Left ventricle myocardium inferior (tissue), 1 donor: ENCODE results near the gene BCL2L13. TPM values are rescaled to one million over a fixed set of nuclear protein-coding genes. Genes with fewer than 3 reads are reported as not detected.
"Not testable (repeated sequence)": the region's sequence is repeated elsewhere in the genome, so short reads cannot be mapped to it uniquely, and the experiment has no call there.

Experiments used
- DNase-seq: peaks from one replicate; pipeline ENCODE4 v3.0.0-alpha.2; 2020
- H3K27ac ChIP-seq: fragments of 200-600 bp; replicated peaks from 2 replicates; pipeline ENCODE4 v1.8.0; 2021
- H3K27me3 ChIP-seq: fragments of 200-600 bp; 2 replicates; pipeline ENCODE4 v1.8.0; 2021; ENCODE audit warnings: low read depth
- H3K36me3 ChIP-seq: fragments of 200-600 bp; 2 replicates; pipeline ENCODE4 v1.8.0; 2021
- H3K4me1 ChIP-seq: fragments of 200-600 bp; 2 replicates; pipeline ENCODE4 v1.8.0; 2021
- H3K4me3 ChIP-seq: fragments of 200-600 bp; 2 replicates; pipeline ENCODE4 v1.8.0; 2021; ENCODE audit warnings: mild to moderate bottlenecking, moderate library complexity
- H3K9me3 ChIP-seq: fragments of 200-600 bp; replicated peaks from 2 replicates; pipeline ENCODE4 v1.8.0; 2021
- intact Hi-C: fragments of 100-400 bp; cut with micrococcal nuclease; formaldehyde crosslinking; loops from one replicate; pipeline ENCODE4 v1.11.0; 2022
- total RNA-seq: library from RNA; stranded (reverse); fragmentation: NEBNext Ultra II Directional; extraction: Animal tissue kit (Norgen Biotek cat#: 25700); gene quantifications from one replicate; pipeline ENCODE4 v1.2.1, GENCODE V29; 2021
- TF ChIP-seq, protein P1 (sequence below): fragments of 200-600 bp; IDR thresholded peaks from 2 replicates; pipeline ENCODE4 v1.8.0; 2021; ENCODE audit warnings: antibody characterized with exemption, mild to moderate bottlenecking, borderline replicate concordance
- donor health status: DM: no; HTN: yes; CAD: no; lungs with severe emphysema.

BCL2L13 gene
- total RNA-seq, 1 donor from 2014 or later, result 111 TPM

DNA sequence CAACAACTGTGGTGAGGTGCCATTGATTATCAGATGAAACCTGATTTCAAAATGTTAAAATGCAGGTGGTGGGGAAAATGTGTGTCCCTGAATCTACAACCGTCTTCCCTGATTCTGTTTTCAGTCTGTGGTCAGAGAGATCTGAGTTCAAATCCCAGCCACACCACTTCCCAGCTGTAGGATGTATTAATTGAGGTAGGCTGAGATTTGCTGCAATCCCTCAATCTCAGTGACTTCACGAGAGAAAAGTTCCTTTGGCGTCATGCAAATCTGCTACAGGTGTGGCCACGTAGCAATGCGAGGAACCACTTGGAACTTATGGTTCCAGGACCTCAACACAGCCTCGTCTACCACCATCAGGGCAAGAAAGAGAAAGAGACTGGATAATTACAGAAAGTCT, 56.2 kb downstream of the BCL2L13 start:
- no peaks in the 10 kb centered on the region for H3K27me3 ChIP-seq
- H3K9me3 ChIP-seq, result no peaks in the 10 kb centered on the region
- no peak overlapping the region for H3K4me3 ChIP-seq
- H3K36me3 ChIP-seq, result peaks cover 28% of the 10 kb centered on the region
- TF ChIP-seq, protein P1, sequence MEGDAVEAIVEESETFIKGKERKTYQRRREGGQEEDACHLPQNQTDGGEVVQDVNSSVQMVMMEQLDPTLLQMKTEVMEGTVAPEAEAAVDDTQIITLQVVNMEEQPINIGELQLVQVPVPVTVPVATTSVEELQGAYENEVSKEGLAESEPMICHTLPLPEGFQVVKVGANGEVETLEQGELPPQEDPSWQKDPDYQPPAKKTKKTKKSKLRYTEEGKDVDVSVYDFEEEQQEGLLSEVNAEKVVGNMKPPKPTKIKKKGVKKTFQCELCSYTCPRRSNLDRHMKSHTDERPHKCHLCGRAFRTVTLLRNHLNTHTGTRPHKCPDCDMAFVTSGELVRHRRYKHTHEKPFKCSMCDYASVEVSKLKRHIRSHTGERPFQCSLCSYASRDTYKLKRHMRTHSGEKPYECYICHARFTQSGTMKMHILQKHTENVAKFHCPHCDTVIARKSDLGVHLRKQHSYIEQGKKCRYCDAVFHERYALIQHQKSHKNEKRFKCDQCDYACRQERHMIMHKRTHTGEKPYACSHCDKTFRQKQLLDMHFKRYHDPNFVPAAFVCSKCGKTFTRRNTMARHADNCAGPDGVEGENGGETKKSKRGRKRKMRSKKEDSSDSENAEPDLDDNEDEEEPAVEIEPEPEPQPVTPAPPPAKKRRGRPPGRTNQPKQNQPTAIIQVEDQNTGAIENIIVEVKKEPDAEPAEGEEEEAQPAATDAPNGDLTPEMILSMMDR, result no peak
- H3K4me1 ChIP-seq, result peaks cover 21% of the 10 kb centered on the region
- intact Hi-C loops, result no loop called here
- H3K27ac ChIP-seq, result no peak overlapping the region
- no peak for DNase-seq

DNA sequence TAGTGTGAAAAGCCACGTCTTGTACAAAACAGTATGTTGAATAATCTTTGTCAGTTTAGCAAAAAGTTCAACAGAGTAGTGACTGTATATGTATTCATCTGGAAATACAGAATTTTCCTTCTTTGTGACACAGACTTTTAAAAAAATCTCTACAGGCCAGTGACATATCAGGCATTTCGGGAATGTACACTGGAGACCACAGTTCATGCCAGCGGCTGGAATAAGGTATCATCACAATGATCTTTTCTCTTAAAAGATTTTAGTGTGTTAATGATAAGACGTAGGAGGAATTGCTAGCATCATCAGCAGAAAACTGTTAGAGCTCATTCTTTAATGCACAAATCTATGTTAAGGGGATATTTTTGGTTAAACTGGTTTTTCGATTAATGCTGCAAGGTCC, 57.4 kb downstream of the BCL2L13 start:
- TF ChIP-seq, protein P1, result no peak
- no peak overlapping the region for H3K27ac ChIP-seq
- H3K4me1 ChIP-seq, result peaks cover 25% of the 10 kb centered on the region
- H3K4me3 ChIP-seq, result no peak overlapping the region
- intact Hi-C loops, result no loop called here
- H3K27me3 ChIP-seq, result no peaks in the 10 kb centered on the region
- DNase-seq, result no peak
- H3K36me3 ChIP-seq, result peaks cover 18% of the 10 kb centered on the region
- H3K9me3 ChIP-seq, result no peaks in the 10 kb centered on the region

DNA sequence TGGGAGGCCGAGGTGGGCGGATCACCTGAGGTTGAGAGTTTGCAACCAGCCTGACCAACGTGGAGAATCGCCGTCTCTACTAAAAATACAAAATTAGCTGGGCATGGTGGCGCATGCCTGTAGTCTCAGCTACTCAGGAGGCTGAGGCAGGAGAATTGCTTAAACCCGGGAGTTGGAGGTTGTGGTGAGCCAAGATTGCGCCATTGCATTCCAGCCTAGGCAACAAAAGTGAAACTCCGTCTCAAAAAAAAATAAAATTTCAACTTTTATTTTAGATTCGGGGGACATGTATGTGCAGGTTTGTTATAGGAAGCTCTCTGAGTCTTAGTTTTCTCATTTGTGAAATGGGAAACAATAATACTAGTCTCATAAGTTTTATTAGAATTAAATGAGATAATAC, 58.6 kb downstream of the BCL2L13 start:
- DNase-seq, H3K27ac ChIP-seq, intact Hi-C loops, H3K9me3 ChIP-seq, H3K27me3 ChIP-seq, H3K4me3 ChIP-seq: not testable (repeated sequence)
- H3K36me3 ChIP-seq, result peaks cover 14% of the 10 kb centered on the region
- peaks cover 25% of the 10 kb centered on the region for H3K4me1 ChIP-seq

DNA sequence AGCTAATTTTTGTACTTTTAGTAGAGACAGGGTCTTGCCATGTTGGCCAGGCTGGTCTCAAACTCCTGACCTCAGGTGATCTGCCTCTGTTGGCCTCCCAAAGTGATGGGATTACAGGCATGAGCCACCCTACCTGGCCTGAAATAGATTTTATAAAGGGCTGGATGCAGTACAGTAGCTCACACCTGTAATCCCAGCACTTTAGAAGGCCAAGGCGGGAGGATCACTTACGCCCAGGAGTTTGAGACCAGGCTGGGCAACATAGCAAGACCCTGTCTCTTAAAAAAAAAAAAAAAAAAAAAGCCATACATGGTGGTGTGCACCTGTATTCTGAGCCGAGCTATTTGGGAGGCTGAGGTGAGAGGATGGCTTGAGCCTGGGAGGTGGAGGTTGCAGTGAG, 59.7 kb downstream of the BCL2L13 start:
- Histone ChIP-seq H3K36me3 (peaks cover 20% of the 10 kb centered on the region), H3K4me1 (peaks cover 19% of the 10 kb centered on the region)
- intact Hi-C loops, H3K4me3 ChIP-seq, DNase-seq, H3K27ac ChIP-seq, H3K27me3 ChIP-seq, H3K9me3 ChIP-seq: not testable (repeated sequence)

DNA sequence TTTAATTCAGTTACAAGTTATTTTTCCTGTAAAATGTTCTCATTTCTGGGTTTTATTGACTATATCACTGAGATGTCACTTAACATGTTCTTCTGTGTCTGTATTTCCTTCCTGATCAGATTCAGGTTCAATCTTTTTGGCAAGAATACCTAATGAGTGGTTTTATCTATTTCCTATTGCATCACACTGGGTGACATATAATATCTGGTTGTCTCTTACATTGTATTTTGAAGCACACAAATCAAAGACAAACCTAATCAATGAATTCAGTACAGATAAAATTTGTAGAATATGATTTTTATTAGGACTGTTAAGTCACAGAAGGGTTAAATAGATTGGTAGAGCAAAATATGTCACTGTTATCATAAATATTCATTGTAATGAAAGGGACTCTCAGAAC, 60.4 kb downstream of the BCL2L13 start:
- H3K9me3 ChIP-seq, result no peaks in the 10 kb centered on the region
- peaks cover 26% of the 10 kb centered on the region for H3K36me3 ChIP-seq
- no peak overlapping the region for H3K27ac ChIP-seq
- peaks cover 14% of the 10 kb centered on the region for H3K4me1 ChIP-seq
- DNase-seq, result no peak
- TF ChIP-seq, protein P1, result no peak
- H3K4me3 ChIP-seq, result no peak overlapping the region
- intact Hi-C loops, result no loop called here
- H3K27me3 ChIP-seq, result no peaks in the 10 kb centered on the region

DNA sequence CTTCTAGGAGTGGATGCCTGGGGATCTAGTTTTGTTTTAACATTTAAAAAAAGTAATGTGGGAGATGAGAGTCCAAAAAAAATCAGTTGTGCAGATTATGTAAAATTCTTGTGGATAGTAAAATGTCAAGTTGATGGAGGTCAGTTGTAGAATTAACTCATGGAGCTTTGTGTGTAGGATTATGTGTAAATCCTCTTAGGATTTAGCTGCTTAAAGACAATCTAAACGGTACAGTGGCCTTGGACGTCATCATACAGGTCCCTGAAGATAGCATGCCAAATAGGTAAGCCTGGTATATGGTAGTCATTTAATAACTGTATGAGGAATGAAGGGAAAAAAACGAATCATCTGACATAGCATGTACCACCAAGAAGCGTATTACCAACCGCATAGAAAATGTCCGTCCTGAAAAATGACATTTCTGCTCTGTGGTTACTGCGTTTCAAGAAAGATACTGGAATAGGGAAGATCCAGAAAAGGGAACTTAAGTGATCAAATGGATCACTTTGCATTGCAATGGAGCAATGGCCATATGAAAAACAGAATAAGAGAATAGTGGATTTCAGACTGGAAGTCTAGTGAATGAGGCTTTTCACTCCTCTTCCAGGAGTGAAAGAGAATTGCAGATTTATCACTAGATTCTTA, 61.3 kb downstream of the BCL2L13 start:
- no peak for DNase-seq
- Histone ChIP-seq H3K27me3 (no peaks in the 10 kb centered on the region), H3K36me3 (peaks cover 32% of the 10 kb centered on the region), H3K4me3 (no peak overlapping the region), H3K27ac (no peak overlapping the region), H3K4me1 (peaks cover 6% of the 10 kb centered on the region), H3K9me3 (no peaks in the 10 kb centered on the region)
- intact Hi-C loops, result no loop called here
- TF ChIP-seq, protein P1, result no peak
